C4-2B (cell line): Measurements from ENCODE around the gene PDHX.

Experiments used
- ZFX ChIP-seq: fragments of 450-650 bp; IDR thresholded peaks from 2 replicates; pipeline ENCODE4 v1.6.1; 2017
- TF ChIP-seq, protein P1 (sequence below): fragments of 450-650 bp; conservative IDR thresholded peaks from 2 replicates; pipeline ENCODE4 v1.5.1; 2017; ENCODE audit warnings: mild to moderate bottlenecking

DNA sequence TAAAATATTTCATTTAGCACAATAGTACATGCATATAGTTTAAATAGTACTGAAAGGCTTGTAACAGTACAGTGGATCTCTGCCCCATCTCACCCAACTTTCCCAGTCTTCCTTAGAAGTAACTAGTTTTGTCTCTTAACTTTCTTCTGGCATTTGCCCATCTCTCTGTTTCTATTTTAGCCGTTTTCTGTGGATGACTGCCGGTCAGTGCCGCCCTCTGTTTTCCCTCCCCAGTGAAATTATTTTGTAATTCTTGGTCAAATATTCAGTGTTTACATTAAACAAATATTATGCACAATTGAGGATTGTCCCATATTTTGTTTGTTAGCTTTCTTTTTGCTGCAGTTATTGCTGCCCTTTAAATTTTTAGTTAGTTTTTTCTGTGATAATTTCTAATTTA is 8.3 kb downstream of the PDHX start:
- TF ChIP-seq, protein P1, sequence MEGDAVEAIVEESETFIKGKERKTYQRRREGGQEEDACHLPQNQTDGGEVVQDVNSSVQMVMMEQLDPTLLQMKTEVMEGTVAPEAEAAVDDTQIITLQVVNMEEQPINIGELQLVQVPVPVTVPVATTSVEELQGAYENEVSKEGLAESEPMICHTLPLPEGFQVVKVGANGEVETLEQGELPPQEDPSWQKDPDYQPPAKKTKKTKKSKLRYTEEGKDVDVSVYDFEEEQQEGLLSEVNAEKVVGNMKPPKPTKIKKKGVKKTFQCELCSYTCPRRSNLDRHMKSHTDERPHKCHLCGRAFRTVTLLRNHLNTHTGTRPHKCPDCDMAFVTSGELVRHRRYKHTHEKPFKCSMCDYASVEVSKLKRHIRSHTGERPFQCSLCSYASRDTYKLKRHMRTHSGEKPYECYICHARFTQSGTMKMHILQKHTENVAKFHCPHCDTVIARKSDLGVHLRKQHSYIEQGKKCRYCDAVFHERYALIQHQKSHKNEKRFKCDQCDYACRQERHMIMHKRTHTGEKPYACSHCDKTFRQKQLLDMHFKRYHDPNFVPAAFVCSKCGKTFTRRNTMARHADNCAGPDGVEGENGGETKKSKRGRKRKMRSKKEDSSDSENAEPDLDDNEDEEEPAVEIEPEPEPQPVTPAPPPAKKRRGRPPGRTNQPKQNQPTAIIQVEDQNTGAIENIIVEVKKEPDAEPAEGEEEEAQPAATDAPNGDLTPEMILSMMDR: no peak
- TF ChIP-seq ZFX: no peak
